Glomerular visceral epithelial cell (primary cell): ENCODE measurements around the gene CHAF1A.

Experiments
- DNase-seq: peaks from one replicate; pipeline ENCODE4 v3.0.0-alpha.2; 2016; ENCODE audit errors: extremely low spot score

Gene CHAF1A

GRCh38 chr19:4456476-4456842, 54.0 kb downstream of the CHAF1A start:
- peak; percentile 63 for DNase-seq

DNA sequence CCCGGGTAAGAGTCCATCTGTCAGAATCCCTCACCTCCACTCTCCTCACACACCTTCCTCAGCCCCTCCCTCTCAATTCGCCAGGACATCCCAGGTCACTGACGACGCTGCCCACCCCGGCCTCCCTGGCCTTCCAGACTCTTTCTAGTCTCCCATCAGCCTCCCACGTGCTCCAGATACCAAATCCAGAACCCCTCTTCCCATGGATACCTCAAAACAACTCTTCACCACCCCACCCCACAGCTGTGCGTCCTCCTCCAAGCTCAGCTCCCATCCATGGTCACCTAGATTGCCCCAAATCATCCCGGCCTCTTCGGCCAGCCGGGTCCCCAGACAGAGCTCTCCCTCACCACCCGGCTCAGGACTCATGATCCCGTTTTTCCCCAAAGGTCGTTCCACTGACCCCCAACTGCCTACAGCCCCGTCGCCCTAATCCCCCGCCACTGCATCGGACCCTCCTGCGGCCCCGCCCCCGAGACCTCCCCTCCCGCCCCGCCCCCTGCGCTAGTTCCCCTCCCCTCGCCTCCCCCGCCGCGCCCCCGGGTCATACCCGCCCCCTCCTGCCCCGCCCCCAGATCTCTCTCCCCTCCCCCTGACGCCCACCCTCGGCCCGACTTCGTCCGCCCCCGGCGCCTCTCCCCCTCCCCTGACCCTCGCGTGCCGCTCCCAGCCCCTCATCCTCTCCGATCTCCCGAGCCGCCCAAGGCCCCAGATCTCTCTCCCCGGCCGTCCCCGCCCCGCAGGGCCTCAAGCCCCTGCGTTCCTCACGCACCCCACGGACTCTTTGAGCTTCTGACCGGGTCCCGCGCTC, 54.6 kb downstream of the CHAF1A start:
- DNase-seq: peak; percentile 65

GRCh38 chr19:4457654-4458395, 55.4 kb downstream of the CHAF1A start, which contains the start of gene UBXN6:
UBXN6 (minus strand) TSS chr19:4457794; CDS start chr19:4457697, 97 bp downstream.
- DNase-seq: peak; percentile 98

DNA sequence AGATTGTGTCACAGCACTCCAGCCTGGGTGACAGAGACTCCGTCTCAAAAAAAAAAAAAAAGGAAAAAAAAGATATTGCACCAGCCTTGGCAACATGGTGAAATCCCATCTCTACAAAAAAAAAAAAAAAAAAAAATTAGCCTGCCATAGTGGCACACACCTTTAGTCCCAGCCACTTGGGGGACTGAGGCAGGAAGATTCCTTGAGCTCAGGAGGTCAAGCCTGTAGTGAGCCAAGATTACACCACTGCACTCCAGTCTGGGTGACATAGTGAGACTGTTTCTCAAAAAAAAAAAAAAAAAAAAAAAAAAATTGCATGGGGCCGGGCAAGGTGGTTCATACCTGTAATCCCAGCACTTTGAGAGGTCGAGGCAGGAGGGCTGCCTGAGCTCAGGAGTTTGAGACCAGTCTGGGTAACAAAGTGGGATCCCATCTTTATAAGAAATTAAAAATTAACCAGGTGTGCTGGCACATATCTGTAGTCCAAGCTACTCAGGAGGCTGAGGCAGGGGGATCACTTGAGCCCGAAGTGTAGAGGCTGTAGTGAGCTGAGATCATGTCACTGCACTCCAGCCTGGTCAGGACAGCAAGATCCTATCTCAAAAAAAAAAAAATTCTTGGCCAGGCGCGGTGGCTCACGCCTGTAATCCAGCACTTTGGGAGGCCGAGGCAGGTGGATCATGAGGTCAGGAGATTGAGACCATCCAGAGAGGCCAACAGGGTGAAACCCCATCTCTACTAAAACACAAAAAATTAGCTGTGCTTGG, 62.6 kb downstream of the CHAF1A start:
- DNase-seq: no peak

- no peak for DNase-seq
These were observed 65.4 kb downstream of the CHAF1A start for GRCh38 chr19:4467835-4468234.

DNA sequence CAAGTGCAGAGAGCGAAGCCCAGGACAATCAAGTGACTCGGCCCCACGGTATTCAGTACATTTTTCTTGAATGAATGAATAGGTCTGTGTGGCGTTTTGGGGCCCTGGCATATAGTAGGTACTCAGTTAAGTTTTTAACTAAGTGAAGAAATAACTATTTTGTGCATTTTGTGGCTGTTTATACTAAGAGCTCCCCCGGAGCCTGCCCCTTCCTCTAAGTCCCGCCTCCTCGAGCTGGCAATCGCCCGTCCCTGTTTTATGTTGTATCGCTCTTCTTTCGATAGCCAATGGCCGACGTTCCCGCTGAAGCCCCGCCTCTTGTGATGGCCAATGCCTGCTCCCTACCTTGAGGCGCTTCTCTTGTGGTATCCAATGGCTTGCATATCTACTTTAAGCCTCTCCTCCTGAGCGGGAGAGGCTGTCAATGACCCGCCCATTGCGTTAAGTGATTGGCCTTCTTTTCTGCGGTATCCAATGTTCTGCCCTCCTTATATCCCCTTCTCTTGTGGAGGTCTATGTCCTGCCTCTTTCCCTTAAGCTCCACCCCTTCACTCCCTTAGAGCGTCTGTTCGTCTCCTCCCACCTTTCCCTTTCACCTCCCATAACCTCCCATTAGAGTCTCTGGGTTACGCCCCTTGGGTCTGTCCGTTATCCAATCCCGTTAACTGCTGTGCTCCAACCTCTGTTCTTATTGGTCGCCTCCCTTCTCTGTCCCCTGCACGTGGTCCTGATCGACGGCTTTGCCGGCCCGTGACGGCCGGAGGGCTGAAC, 69.1 kb downstream of the CHAF1A start:
- DNase-seq: peak; percentile 100

DNA sequence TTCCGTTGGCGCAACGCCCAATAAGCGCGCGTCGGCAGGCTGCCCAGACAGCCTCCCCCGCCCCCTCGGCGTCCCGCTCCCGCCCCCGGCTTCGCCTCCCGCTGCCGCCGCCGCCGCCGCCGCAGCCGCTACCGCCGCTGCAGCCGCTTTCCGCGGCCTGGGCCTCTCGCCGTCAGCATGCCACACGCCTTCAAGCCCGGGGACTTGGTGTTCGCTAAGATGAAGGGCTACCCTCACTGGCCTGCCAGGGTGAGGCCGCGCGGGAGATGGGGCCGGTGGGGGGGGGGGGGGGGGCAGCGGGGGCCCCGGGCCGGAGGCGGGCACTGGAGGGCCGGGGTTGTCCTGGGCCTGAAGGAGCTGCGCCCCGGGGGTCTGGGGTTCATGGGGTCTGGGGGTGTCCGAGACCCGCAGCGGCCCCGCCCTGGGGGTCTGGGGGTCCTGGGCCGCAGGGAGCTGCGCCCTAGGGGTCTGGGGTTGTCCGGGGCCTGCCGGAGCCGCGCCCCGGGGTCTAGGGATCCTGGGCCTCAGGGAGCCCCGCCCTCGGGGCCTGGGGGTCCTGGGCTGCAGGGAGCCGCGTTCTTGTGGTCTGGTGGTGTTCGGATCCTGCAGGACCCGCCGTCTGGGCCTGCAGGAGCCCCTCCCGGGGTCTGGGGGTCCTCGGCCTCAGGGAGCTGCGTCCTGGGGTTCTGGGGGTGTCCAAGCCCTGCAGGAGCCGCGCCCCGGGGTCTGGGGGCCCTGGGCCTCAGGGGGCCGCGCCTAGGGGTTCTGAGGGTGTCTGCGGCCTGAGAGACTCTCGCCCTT, 69.9 kb downstream of the CHAF1A start, which contains the start of gene HDGFL2:
HDGFL2 (plus strand) TSS at position 124 of the 801 bp plus-strand sequence; CDS start at position 178, 54 bp downstream.
- DNase-seq: no peak

- DNase-seq: no peak
These were observed 70.7 kb downstream of the CHAF1A start for GRCh38 chr19:4473011-4473762.

- no peak for DNase-seq
These were observed 71.5 kb downstream of the CHAF1A start for GRCh38 chr19:4473763-4474513.

DNA sequence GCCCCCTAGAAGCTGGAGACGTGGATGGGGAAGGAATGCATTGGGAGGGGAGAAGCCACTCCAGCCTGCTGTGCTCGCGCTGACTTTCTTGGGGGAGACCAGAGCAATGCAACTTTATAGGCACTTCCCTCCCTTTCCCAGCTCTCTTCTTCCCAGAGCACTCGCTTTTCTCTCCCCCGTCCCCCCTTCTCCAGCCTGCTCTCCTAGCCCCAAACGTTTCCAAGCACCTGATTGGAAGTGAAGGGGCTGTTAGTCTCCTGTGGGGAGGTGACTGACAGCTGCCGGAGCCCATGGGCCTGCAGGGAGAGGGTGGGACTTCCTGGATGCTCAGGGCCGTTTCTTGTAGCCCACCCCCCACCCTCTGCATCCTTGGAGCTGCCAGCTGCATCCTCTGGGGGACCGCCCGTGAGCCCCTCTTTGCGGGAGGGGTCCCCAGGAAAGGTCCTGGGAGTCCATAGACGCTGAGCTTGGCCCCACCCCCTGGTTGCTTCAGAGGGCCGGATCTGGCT, 72.1 kb downstream of the CHAF1A start:
- peak; percentile 48 for DNase-seq

DNA sequence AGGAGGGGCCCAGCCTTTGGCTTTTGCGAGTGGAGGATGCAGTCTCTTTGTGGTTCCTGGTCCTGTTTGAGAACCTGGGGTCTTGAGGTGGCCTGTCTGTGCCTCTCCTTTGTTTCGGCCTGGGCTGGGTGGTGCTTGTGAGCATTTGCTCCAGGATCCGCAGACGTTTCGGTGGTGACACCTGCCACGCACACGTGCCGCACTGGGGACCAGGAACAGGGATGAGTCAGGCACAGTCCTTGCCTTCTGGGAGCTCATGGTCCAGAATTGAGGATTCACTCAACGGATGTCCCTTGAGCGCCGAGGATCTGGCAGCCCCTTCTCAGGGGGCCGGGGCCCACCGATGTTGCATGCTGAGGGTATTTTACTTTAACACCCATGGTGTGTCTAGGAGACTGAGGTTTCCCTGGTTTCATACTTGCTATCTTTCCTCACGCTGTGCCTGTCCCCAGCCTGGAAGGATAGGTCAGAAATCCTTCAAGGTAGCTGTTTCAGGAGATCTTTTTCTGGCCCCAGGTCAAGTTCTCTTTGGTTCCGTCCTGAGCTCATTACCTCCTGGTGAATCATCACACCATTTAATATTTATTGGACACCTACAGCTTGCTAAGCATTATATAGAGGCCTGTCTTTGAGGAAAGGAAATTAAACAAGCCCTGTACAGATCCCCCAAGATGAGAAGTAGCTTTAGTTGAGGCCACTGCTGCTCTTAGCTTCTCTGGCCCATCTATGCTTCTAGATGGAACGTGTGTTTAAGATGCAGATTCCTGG, 74.8 kb downstream of the CHAF1A start:
- no peak for DNase-seq

DNA sequence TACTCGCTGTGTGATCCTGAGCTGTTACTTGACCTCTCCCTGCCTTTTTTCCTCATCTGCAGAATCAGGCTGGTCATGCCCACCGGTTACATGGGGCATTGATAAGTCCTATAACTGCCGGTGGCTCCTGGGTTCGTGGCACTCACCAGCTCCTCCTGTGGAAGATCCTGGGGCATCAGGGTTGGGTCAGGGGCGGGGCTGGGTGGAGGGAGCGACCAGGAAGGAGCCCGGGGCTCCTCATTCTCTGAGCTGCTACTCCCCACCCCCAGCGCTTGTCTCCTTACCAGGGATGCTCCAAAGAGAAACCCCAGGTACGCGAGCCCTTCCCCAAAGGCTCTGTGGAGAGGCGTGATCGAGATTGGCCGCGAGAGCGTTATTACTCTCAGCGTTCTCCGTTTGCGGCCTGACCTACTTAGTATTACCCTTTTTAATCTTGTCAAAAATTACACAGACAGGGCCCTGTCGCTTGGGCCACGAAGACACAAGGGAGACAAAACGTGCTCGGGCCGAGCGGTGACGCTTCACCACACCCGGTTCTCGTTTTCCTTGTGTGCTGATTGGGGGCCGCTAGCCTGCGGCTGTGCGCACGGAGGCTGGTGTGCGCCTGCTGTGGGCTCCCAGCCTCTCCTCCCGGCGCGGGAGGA, 80.4 kb downstream of the CHAF1A start:
- no peak for DNase-seq

DNA sequence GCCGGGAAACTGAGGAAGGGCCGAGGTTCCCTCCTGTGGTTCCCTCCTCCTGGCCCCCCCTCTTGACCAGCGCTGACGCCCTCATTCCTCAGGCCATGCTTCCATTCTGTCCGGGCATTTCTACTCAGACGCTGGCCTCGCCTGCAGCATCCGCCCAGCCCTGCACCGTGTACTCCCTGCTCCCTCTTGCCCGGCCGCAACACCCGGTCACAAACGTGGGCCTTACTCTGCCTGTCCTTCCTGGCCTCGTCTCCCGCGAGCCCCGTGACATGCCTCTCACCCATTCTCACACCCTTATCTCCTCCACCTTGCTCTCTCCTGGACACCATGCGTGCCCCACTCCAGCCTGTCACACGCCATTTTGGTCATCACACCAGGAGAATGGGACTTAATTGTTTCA, 80.9 kb downstream of the CHAF1A start:
- no peak for DNase-seq

GRCh38 chr19:4487572-4487971, 85.1 kb downstream of the CHAF1A start:
- no peak for DNase-seq

DNA sequence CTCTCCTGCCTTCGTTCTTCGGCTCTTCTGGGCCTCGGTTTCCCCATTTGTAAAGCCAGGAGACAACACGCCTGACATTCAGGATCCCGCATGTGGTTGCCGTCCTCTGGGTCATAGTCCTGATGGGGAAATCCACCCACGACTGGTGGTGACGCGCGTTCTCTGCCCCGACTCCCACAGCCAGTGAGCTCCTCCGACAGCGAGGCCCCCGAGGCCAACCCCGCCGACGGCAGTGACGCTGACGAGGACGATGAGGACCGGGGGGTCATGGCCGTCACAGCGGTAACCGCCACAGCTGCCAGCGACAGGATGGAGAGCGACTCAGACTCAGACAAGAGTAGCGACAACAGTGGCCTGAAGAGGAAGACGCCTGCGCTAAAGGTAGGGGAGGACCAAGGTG, 86.1 kb downstream of the CHAF1A start:
- no peak for DNase-seq

GRCh38 chr19:4491446-4491845, 89.0 kb downstream of the CHAF1A start:
- DNase-seq: no peak

GRCh38 chr19:4492337-4493103, 90.1 kb downstream of the CHAF1A start:
- no peak for DNase-seq
